OCI-LY3 (cell line): Measurements from ENCODE around the gene TSPAN12.

ENCODE experiments used
- CTCF ChIP-seq: fragments of 200-600, 300-600 bp; sonication (generic); IDR thresholded peaks from 2 replicates; pipeline ENCODE4 v1.5.1; 2014; ENCODE audit warnings: antibody characterized with exemption, low read length, low read depth
- EZH2phosphoT487 ChIP-seq: fragments of 200-600 bp; shearing (Covaris generic); IDR thresholded peaks from 2 replicates; pipeline ENCODE4 v1.6.1; 2018; ENCODE audit warnings: antibody characterized with exemption, mixed run types, low read depth

GRCh38 chr7:120856621-120857352 lies 1.2 kb downstream of the TSPAN12 start:
- TF ChIP-seq CTCF (no peak), EZH2phosphoT487 (no peak)
